22Rv1 (cell line): ENCODE data around the gene MN1.

Source experiments
- CTCF ChIP-seq: fragments of 450-650 bp; IDR thresholded peaks from 2 replicates; pipeline ENCODE4 v1.5.1; 2017; ENCODE audit warnings: mild to moderate bottlenecking
- ZFX ChIP-seq: fragments of 450-650 bp; IDR thresholded peaks from 2 replicates; pipeline ENCODE4 v1.6.1; 2017; ENCODE audit warnings: antibody characterized with exemption, borderline replicate concordance

- TF ChIP-seq CTCF (no peak), ZFX (no peak)
These were observed 33.4 kb downstream of the MN1 start for GRCh38 chr22:27768027-27768653.
